GM12878 (cell line): ENCODE data around the gene ALDH1A3.

ENCODE experiments used
- CHD1 ChIP-seq: IDR thresholded peaks from 2 replicates; pipeline ENCODE4 v1.6.1; 2012; ENCODE audit warnings: low read depth, low read length, improper control_type of control experiment
- EGR1 ChIP-seq, 2 experiments: IDR thresholded peaks; 1 replicate in 1 of 2; 2 replicates in 1 of 2; pipeline ENCODE4 v1.6.1; 2011 to 2012; ENCODE audit warnings: low read depth in 2 of 2, low read length in 2 of 2, borderline replicate concordance in 1 of 2, mild to moderate bottlenecking in 1 of 2, moderate library complexity in 1 of 2
- POLR2AphosphoS5 ChIP-seq: IDR thresholded peaks from 2 replicates; pipeline ENCODE4 v1.6.1; 2011; ENCODE audit warnings: mild to moderate bottlenecking, low read length, inconsistent platforms
- TCF7 ChIP-seq: IDR thresholded peaks from 2 replicates; pipeline ENCODE4 v1.6.1; 2014; ENCODE audit warnings: antibody characterized with exemption, borderline replicate concordance
- TF ChIP-seq, protein P1 (sequence below), 3 experiments: IDR thresholded peaks in 2 of 3; conservative IDR thresholded peaks in 1 of 3; 2 replicates each; pipeline ENCODE4 v1.5.1; 2011; ENCODE audit warnings: low read depth in 3 of 3, low read length in 3 of 3, mild to moderate bottlenecking in 3 of 3, control low read depth in 2 of 3, moderate library complexity in 2 of 3, inconsistent platforms in 1 of 3, mixed read lengths in 1 of 3; ENCODE audit not compliant: control insufficient read depth in 2 of 3, insufficient read depth in 1 of 3; ENCODE audit errors: extremely low read depth in 1 of 3

GRCh38 chr15:100835636-100836035 is 44.0 kb upstream of the ALDH1A3 start:
- TF ChIP-seq, protein P1, sequence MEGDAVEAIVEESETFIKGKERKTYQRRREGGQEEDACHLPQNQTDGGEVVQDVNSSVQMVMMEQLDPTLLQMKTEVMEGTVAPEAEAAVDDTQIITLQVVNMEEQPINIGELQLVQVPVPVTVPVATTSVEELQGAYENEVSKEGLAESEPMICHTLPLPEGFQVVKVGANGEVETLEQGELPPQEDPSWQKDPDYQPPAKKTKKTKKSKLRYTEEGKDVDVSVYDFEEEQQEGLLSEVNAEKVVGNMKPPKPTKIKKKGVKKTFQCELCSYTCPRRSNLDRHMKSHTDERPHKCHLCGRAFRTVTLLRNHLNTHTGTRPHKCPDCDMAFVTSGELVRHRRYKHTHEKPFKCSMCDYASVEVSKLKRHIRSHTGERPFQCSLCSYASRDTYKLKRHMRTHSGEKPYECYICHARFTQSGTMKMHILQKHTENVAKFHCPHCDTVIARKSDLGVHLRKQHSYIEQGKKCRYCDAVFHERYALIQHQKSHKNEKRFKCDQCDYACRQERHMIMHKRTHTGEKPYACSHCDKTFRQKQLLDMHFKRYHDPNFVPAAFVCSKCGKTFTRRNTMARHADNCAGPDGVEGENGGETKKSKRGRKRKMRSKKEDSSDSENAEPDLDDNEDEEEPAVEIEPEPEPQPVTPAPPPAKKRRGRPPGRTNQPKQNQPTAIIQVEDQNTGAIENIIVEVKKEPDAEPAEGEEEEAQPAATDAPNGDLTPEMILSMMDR (IDR thresholded peaks at IDR 0.05 in 2 of 3, conservative IDR thresholded peaks at IDR 0.05 in 1 of 3; ENCODE audit: control insufficient read depth in 2 of 3, extremely low read depth in 1 of 3, insufficient read depth in 1 of 3, low read depth in 3 of 3, low read length in 3 of 3), result no peak
- TF ChIP-seq EGR1 (IDR thresholded peaks at IDR 0.05; ENCODE audit: borderline replicate concordance in 1 of 2, low read depth in 2 of 2, low read length in 2 of 2), result no peak
- no peak for TF ChIP-seq POLR2AphosphoS5
- no peak for TF ChIP-seq CHD1
- TF ChIP-seq TCF7, result no peak
